GM12892 (cell line): ENCODE results near the gene SH2B2.
"Not testable (repeated sequence)": the region's sequence is repeated elsewhere in the genome, so short reads cannot be mapped to it uniquely, and the experiment has no call there.

Source experiments
- DNase-seq: peaks from one replicate; pipeline ENCODE4 v3.0.0; 2011; ENCODE audit not compliant: insufficient read length
- FAIRE-seq: peaks from 2 replicates; lab custom pipeline; 2011; peaks lifted over from hg19 to GRCh38; lab: Jason Lieb, UNC
- POLR2A ChIP-seq: IDR thresholded peaks from 2 replicates; pipeline ENCODE4 v1.6.1; 2011; ENCODE audit warnings: low read depth, low read length, control low read depth
- POLR2AphosphoS5 ChIP-seq: IDR thresholded peaks from 2 replicates; pipeline ENCODE4 v1.6.1; 2011; ENCODE audit warnings: low read depth, low read length, control low read depth

SH2B2 gene

GRCh38 chr7:102356344-102356743, 69.7 kb downstream of the SH2B2 start, which contains the start of gene SPDYE6:
SPDYE6 (minus strand) TSS chr7:102356444; CDS start chr7:102356023, 421 bp downstream.
- not testable (repeated sequence) for DNase-seq, FAIRE-seq

GRCh38 chr7:102363549-102364393, 77.1 kb downstream of the SH2B2 start:
- peak; percentile 53 for DNase-seq
- TF ChIP-seq POLR2A (peak; percentile 68; the same call in 1 of the 2 replicates), POLR2AphosphoS5 (peak; percentile 56; the same call in 1 of the 2 replicates)
- FAIRE-seq: not testable (repeated sequence)

- FAIRE-seq, DNase-seq: not testable (repeated sequence)
These were observed 77.8 kb downstream of the SH2B2 start for GRCh38 chr7:102364394-102364886.

GRCh38 chr7:102365390-102365789, 78.7 kb downstream of the SH2B2 start:
- FAIRE-seq, DNase-seq: not testable (repeated sequence)

GRCh38 chr7:102370038-102370437, 83.4 kb downstream of the SH2B2 start:
- DNase-seq, FAIRE-seq: not testable (repeated sequence)
